ENCODE data around the gene OR2T35.
A peak's percentile ranks its signal among the peaks of the same experiment; 100 is the strongest.

The OR2T35 gene

GRCh38 chr1:248625971-248626370 is 19.1 kb downstream of the OR2T35 start:
- no peak for DNase-seq

- DNase-seq = no peak
Measured at GRCh38 chr1:248625166-248625565, 19.9 kb downstream of the OR2T35 start.

- DNase-seq = peak; percentile 16
Measured at GRCh38 chr1:248622570-248623001, 22.5 kb downstream of the OR2T35 start.

GRCh38 chr1:248621770-248622169 is 23.3 kb downstream of the OR2T35 start:
- no peak for DNase-seq

GRCh38 chr1:248618878-248619277 is 26.2 kb downstream of the OR2T35 start:
- DNase-seq = peak; percentile 1

GRCh38 chr1:248618119-248618518 is 27.0 kb downstream of the OR2T35 start:
- DNase-seq = no peak

- DNase-seq = no peak
Measured at GRCh38 chr1:248613742-248614141, 31.3 kb downstream of the OR2T35 start.

GRCh38 chr1:248611883-248612414 is 33.1 kb downstream of the OR2T35 start:
- no peak for DNase-seq

GRCh38 chr1:248610301-248610700 is 34.8 kb downstream of the OR2T35 start:
- no peak for DNase-seq

- no peak for DNase-seq
Measured at GRCh38 chr1:248599396-248599795, 45.7 kb downstream of the OR2T35 start.

- no peak for DNase-seq
Measured at GRCh38 chr1:248597589-248597988, 47.5 kb downstream of the OR2T35 start, which contains the start of gene OR2T10. Gene OR2T10 (minus strand): TSS chr1:248597700. CDS start chr1:248593768, 3,932 bp downstream.

- no peak for DNase-seq
Measured at GRCh38 chr1:248596615-248597014, 48.5 kb downstream of the OR2T35 start.

GRCh38 chr1:248593226-248593625 is 51.9 kb downstream of the OR2T35 start:
- no peak for DNase-seq

- no peak for DNase-seq
Measured at GRCh38 chr1:248592655-248593054, 52.4 kb downstream of the OR2T35 start.

GRCh38 chr1:248590055-248590454 is 55.0 kb downstream of the OR2T35 start:
- no peak for DNase-seq

- DNase-seq = no peak
Measured at GRCh38 chr1:248589334-248589733, 55.7 kb downstream of the OR2T35 start.

All from central memory CD4-positive, alpha-beta T cell (primary cell).